ENCODE results near the gene TMEM163. TPM values are rescaled to one million over a fixed set of nuclear protein-coding genes. Genes with fewer than 3 reads are reported as not detected.

The TMEM163 gene
- polyA plus RNA-seq, 1 experiment = not detected

GRCh38 chr2:134445985-134446382 lies 272.8 kb downstream of the TMEM163 start:
- Histone ChIP-seq H3K9me3 (ENCODE audit: control insufficient read depth, insufficient read depth, low read length) (no peaks in the 10 kb centered on the region), H3K27me3 (ENCODE audit: control insufficient read depth, insufficient read depth, low read length) (no peaks in the 10 kb centered on the region), H3K4me3 (ENCODE audit: low read depth, low read length) (no peak overlapping the region), H3K27ac (ENCODE audit: low read depth, low read length) (no peak overlapping the region)
- ChIA-PET CTCF (interaction anchor here (0.6 to 2.0 kb wide), 4 partner anchors 328 to 561 kb away, joined by 3 to 12 read pairs (median 8); no protein-coding TSS in a partner anchor), POLR2A (interaction anchor here (0.6 to 1.1 kb wide), 2 partner anchors 73 to 1341 kb away, joined by 3 to 4 read pairs; no protein-coding TSS in a partner anchor)
- no peak for DNase-seq (ENCODE audit: low read depth, low spot score)
- TF ChIP-seq CTCF (IDR thresholded peaks at IDR 0.05; ENCODE audit: low read depth, low read length) = no peak

GRCh38 chr2:134445116-134445515 lies 273.7 kb downstream of the TMEM163 start:
- DNase-seq (ENCODE audit: low read depth, low spot score) = no peak
- no peak for TF ChIP-seq CTCF (IDR thresholded peaks at IDR 0.05; ENCODE audit: low read depth, low read length)
- Histone ChIP-seq H3K4me3 (ENCODE audit: low read depth, low read length) (no peak overlapping the region), H3K27me3 (ENCODE audit: control insufficient read depth, insufficient read depth, low read length) (no peaks in the 10 kb centered on the region), H3K9me3 (ENCODE audit: control insufficient read depth, insufficient read depth, low read length) (no peaks in the 10 kb centered on the region), H3K27ac (ENCODE audit: low read depth, low read length) (no peak overlapping the region)
- ChIA-PET CTCF (interaction anchor here (1.5 to 1.6 kb wide), 2 partner anchors 558 to 560 kb away, joined by 4 to 12 read pairs; no protein-coding TSS in a partner anchor), POLR2A (no interaction called here)

- H3K27ac ChIP-seq (ENCODE audit: low read depth, low read length) = no peak overlapping the region
- ChIA-PET POLR2A (no interaction called here), CTCF (interaction anchor here (4.2 kb wide), 1 partner anchor 6 kb away, joined by 30 read pairs; no protein-coding TSS in a partner anchor)
Measured at GRCh38 chr2:134443814-134444480, 274.9 kb downstream of the TMEM163 start.

GRCh38 chr2:134441153-134441863 lies 277.5 kb downstream of the TMEM163 start:
- CTCF ChIA-PET = interaction anchor here (1.6 to 4.2 kb wide), 2 partner anchors 9 to 557 kb away, joined by 6 to 30 read pairs; no protein-coding TSS in a partner anchor

More at GRCh38 chr2:134443814-134444480, 274.9 kb downstream of the TMEM163 start:
- TF ChIP-seq CTCF (IDR thresholded peaks at IDR 0.05; ENCODE audit: low read depth, low read length) = no peak
- Histone ChIP-seq H3K9me3 (ENCODE audit: control insufficient read depth, insufficient read depth, low read length) (no peaks in the 10 kb centered on the region), H3K4me3 (ENCODE audit: low read depth, low read length) (no peak overlapping the region), H3K27me3 (ENCODE audit: control insufficient read depth, insufficient read depth, low read length) (no peaks in the 10 kb centered on the region)
- no peak for DNase-seq (ENCODE audit: low read depth, low spot score)

More at GRCh38 chr2:134441153-134441863, 277.5 kb downstream of the TMEM163 start:
- Histone ChIP-seq H3K27ac (ENCODE audit: low read depth, low read length) (no peak overlapping the region), H3K27me3 (ENCODE audit: control insufficient read depth, insufficient read depth, low read length) (no peaks in the 10 kb centered on the region), H3K9me3 (ENCODE audit: control insufficient read depth, insufficient read depth, low read length) (no peaks in the 10 kb centered on the region), H3K4me3 (ENCODE audit: low read depth, low read length) (no peak overlapping the region)
- TF ChIP-seq CTCF (IDR thresholded peaks at IDR 0.05; ENCODE audit: low read depth, low read length) = no peak
- POLR2A ChIA-PET = no interaction called here
- DNase-seq (ENCODE audit: low read depth, low spot score) = no peak
